Liver (tissue), 3 donors: ENCODE measurements around the gene CHL1.

Experiments
- GABPA ChIP-seq, 2 donors: IDR thresholded peaks in 1 of 2; conservative IDR thresholded peaks in 1 of 2; 2 replicates each; pipeline ENCODE4 v1.6.1; 2016; ENCODE audit warnings: antibody characterized with exemption in 2 of 2, mild to moderate bottlenecking in 1 of 2, moderate library complexity in 1 of 2
- JUND ChIP-seq, 2 donors: IDR thresholded peaks; 2 replicates each; pipeline ENCODE4 v1.6.1; 2016; ENCODE audit warnings: antibody characterized with exemption in 2 of 2
- RXRA ChIP-seq, 2 donors: IDR thresholded peaks; 2 replicates each; pipeline ENCODE4 v1.6.1; 2017 to 2018; ENCODE audit warnings: antibody characterized with exemption in 2 of 2, mild to moderate bottlenecking in 1 of 2
- TF ChIP-seq, protein P1 (sequence below): fragments of 150-350 bp; IDR thresholded peaks from 2 replicates; pipeline ENCODE4 v1.5.1; 2017; ENCODE audit warnings: improper control_type of control experiment, low read depth, low read length; ENCODE audit not compliant: missing input control
- TF ChIP-seq, protein P2 (sequence below): IDR thresholded peaks from 2 replicates; pipeline ENCODE4 v1.6.1; 2016; ENCODE audit warnings: antibody characterized with exemption
- TF ChIP-seq, protein P3 (sequence below): IDR thresholded peaks from 2 replicates; pipeline ENCODE4 v1.6.1; 2016; ENCODE audit warnings: antibody characterized with exemption, mild to moderate bottlenecking
- donor health status: healthy.
- donor health status: healthy.

DNA sequence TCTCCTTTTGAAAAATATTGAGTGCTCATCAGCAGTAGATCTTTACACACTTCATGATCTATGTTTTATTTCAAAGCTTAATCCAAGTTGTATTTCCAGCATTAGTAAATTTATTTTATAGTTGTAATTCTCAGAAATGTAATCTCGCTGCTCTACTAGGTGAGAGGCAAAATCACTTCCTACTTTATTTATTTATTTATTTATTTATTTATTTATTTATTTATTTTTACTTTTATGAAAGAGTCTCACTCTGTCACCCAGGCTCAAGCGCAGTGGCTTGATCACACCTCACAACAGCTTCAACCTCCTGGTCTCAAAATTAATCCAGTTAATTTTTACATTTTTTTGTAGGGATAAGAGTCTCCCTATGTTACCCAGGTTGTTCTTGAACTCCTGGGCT, 127.9 kb downstream of the CHL1 start:
- no peak for TF ChIP-seq JUND (IDR thresholded peaks at IDR 0.05)
- TF ChIP-seq, protein P1, sequence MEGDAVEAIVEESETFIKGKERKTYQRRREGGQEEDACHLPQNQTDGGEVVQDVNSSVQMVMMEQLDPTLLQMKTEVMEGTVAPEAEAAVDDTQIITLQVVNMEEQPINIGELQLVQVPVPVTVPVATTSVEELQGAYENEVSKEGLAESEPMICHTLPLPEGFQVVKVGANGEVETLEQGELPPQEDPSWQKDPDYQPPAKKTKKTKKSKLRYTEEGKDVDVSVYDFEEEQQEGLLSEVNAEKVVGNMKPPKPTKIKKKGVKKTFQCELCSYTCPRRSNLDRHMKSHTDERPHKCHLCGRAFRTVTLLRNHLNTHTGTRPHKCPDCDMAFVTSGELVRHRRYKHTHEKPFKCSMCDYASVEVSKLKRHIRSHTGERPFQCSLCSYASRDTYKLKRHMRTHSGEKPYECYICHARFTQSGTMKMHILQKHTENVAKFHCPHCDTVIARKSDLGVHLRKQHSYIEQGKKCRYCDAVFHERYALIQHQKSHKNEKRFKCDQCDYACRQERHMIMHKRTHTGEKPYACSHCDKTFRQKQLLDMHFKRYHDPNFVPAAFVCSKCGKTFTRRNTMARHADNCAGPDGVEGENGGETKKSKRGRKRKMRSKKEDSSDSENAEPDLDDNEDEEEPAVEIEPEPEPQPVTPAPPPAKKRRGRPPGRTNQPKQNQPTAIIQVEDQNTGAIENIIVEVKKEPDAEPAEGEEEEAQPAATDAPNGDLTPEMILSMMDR: no peak
- TF ChIP-seq RXRA (IDR thresholded peaks at IDR 0.05): no peak
- TF ChIP-seq GABPA (IDR thresholded peaks at IDR 0.05 in 1 of 2, conservative IDR thresholded peaks at IDR 0.05 in 1 of 2): no peak
- TF ChIP-seq, protein P2, sequence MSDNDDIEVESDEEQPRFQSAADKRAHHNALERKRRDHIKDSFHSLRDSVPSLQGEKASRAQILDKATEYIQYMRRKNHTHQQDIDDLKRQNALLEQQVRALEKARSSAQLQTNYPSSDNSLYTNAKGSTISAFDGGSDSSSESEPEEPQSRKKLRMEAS: no peak
- TF ChIP-seq, protein P3, sequence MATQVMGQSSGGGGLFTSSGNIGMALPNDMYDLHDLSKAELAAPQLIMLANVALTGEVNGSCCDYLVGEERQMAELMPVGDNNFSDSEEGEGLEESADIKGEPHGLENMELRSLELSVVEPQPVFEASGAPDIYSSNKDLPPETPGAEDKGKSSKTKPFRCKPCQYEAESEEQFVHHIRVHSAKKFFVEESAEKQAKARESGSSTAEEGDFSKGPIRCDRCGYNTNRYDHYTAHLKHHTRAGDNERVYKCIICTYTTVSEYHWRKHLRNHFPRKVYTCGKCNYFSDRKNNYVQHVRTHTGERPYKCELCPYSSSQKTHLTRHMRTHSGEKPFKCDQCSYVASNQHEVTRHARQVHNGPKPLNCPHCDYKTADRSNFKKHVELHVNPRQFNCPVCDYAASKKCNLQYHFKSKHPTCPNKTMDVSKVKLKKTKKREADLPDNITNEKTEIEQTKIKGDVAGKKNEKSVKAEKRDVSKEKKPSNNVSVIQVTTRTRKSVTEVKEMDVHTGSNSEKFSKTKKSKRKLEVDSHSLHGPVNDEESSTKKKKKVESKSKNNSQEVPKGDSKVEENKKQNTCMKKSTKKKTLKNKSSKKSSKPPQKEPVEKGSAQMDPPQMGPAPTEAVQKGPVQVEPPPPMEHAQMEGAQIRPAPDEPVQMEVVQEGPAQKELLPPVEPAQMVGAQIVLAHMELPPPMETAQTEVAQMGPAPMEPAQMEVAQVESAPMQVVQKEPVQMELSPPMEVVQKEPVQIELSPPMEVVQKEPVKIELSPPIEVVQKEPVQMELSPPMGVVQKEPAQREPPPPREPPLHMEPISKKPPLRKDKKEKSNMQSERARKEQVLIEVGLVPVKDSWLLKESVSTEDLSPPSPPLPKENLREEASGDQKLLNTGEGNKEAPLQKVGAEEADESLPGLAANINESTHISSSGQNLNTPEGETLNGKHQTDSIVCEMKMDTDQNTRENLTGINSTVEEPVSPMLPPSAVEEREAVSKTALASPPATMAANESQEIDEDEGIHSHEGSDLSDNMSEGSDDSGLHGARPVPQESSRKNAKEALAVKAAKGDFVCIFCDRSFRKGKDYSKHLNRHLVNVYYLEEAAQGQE: no peak
